GM21576 (cell line): ENCODE data around the gene RSPH3.
A peak's percentile ranks its signal among the peaks of the same experiment; 100 is the strongest.
"Not testable (repeated sequence)": the region's sequence is repeated elsewhere in the genome, so short reads cannot be mapped to it uniquely, and the experiment has no call there.

Experiments
- ATAC-seq: cut with Tn5 transposase; IDR thresholded peaks from one replicate; pipeline ENCODE4 v1.9.1; 2021; ENCODE audit warnings: mild to moderate bottlenecking, moderate library complexity; ENCODE audit not compliant: unreplicated experiment

RSPH3 gene

GRCh38 chr6:159030168-159030567 is 30.2 kb upstream of the RSPH3 start:
- ATAC-seq = no peak

- not testable (repeated sequence) for ATAC-seq
Measured at GRCh38 chr6:159025224-159025623, 25.2 kb upstream of the RSPH3 start.

GRCh38 chr6:159023893-159024292 is 23.9 kb upstream of the RSPH3 start:
- no peak for ATAC-seq

GRCh38 chr6:159020011-159020410 is 20.0 kb upstream of the RSPH3 start:
- ATAC-seq = no peak

- ATAC-seq = no peak
Measured at GRCh38 chr6:159017757-159018559, 18.0 kb upstream of the RSPH3 start.

- no peak for ATAC-seq
Measured at GRCh38 chr6:159014406-159014805, 14.4 kb upstream of the RSPH3 start.

GRCh38 chr6:159013229-159013628 is 13.2 kb upstream of the RSPH3 start:
- ATAC-seq = no peak

GRCh38 chr6:159012201-159012600 is 12.2 kb upstream of the RSPH3 start:
- no peak for ATAC-seq

GRCh38 chr6:159010037-159010612 is 10.1 kb upstream of the RSPH3 start:
- ATAC-seq = not testable (repeated sequence)

- ATAC-seq = peak; percentile 69
Measured at GRCh38 chr6:159008656-159009288, 8.8 kb upstream of the RSPH3 start.

GRCh38 chr6:159007510-159007909 is 7.5 kb upstream of the RSPH3 start:
- no peak for ATAC-seq

- ATAC-seq = no peak
Measured at GRCh38 chr6:159005436-159005835, 5.4 kb upstream of the RSPH3 start.

- ATAC-seq = no peak
Measured at GRCh38 chr6:159004592-159004991, 4.6 kb upstream of the RSPH3 start.

GRCh38 chr6:159002432-159003155 is 2.6 kb upstream of the RSPH3 start:
- no peak for ATAC-seq

GRCh38 chr6:158999154-158999665 is 792 bp downstream of the RSPH3 start:
- peak; percentile 28 for ATAC-seq

GRCh38 chr6:158996856-158997255 is 3.1 kb downstream of the RSPH3 start:
- no peak for ATAC-seq

GRCh38 chr6:158993639-158994038 is 6.4 kb downstream of the RSPH3 start:
- no peak for ATAC-seq

GRCh38 chr6:158991017-158991723 is 8.8 kb downstream of the RSPH3 start:
- no peak for ATAC-seq

GRCh38 chr6:158989711-158990110 is 10.3 kb downstream of the RSPH3 start:
- not testable (repeated sequence) for ATAC-seq

GRCh38 chr6:158988477-158988876 is 11.5 kb downstream of the RSPH3 start:
- ATAC-seq = no peak

- ATAC-seq = no peak
Measured at GRCh38 chr6:158987657-158988056, 12.3 kb downstream of the RSPH3 start.
